CD4-positive, alpha-beta T cell (primary cell): ENCODE measurements around the gene CCDC3. TPM values are rescaled to one million over a fixed set of nuclear protein-coding genes. Genes with fewer than 3 reads are reported as not detected.

Source experiments
- ATAC-seq: fragments of 200-7000 bp; cut with Tn5 transposase; one replicate; pipeline ENCODE4 v1.10.0; 2022; ENCODE audit warnings: mild to moderate bottlenecking; ENCODE audit not compliant: poor library complexity
- CTCF ChIA-PET: fragments of 350-600 bp; sonication (Branson Sonifier 250); formaldehyde crosslinking; loops from one replicate; lab custom pipeline; 2021; ENCODE audit warnings: antibody characterized with exemption, inconsistent platforms; lab: Charles Lee
- POLR2A ChIA-PET: fragments of 350-600 bp; sonication (Branson Sonifier 250); formaldehyde crosslinking; loops from one replicate; lab custom pipeline; 2021; ENCODE audit warnings: antibody characterized with exemption, inconsistent platforms; lab: Charles Lee
- DNase-seq, 14 experiments: peaks; one replicate each; pipeline ENCODE4 v3.0.0-alpha.2; 2013 to 2020; ENCODE audit warnings: mixed read lengths in 2 of 14
- H3K27ac ChIP-seq, 2 donors: one replicate each; pipeline versions ENCODE4 v1.5.1 to v1.7.0; 2013; ENCODE audit warnings: low read length in 2 of 2, low read depth in 1 of 2, mild to moderate bottlenecking in 1 of 2
- H3K27me3 ChIP-seq, 2 experiments: 1 replicate in 1 of 2; 2 replicates in 1 of 2; pipeline versions ENCODE4 v1.6.1 to v1.7.0; 2013; ENCODE audit warnings: low read length in 2 of 2, control low read depth in 1 of 2, mild to moderate bottlenecking in 1 of 2, moderate library complexity in 1 of 2; ENCODE audit not compliant: insufficient read depth in 2 of 2, control insufficient read depth in 1 of 2
- H3K36me3 ChIP-seq: one replicate; pipeline ENCODE4 v1.6.1; 2013; ENCODE audit warnings: low read length, control low read depth; ENCODE audit not compliant: insufficient read depth
- H3K4me1 ChIP-seq: one replicate; pipeline ENCODE4 v1.6.1; 2013; ENCODE audit warnings: low read length, control low read depth; ENCODE audit not compliant: insufficient read depth
- H3K4me3 ChIP-seq: one replicate; pipeline ENCODE4 v1.5.1; 2013; ENCODE audit warnings: mild to moderate bottlenecking, low read length, moderate library complexity
- H3K9me3 ChIP-seq, 2 experiments: 1 replicate in 1 of 2; 2 replicates in 1 of 2; pipeline versions ENCODE4 v1.6.1 to v1.7.0; 2013; ENCODE audit warnings: low read length in 2 of 2, mild to moderate bottlenecking in 2 of 2, control low read depth in 1 of 2, moderate library complexity in 1 of 2; ENCODE audit not compliant: control insufficient read depth in 1 of 2, insufficient read depth in 1 of 2
- H3K27ac Mint-ChIP-seq: one replicate; pipeline ENCODE4 v1.8.0; 2020; ENCODE audit warnings: mixed read lengths
- H3K27me3 Mint-ChIP-seq: one replicate; pipeline ENCODE4 v1.8.0; 2021; ENCODE audit warnings: mixed read lengths
- H3K36me3 Mint-ChIP-seq: one replicate; pipeline ENCODE4 v1.8.0; 2021; ENCODE audit warnings: low read depth, mixed read lengths
- H3K4me1 Mint-ChIP-seq: one replicate; pipeline ENCODE4 v1.8.0; 2021; ENCODE audit warnings: low read depth, mixed read lengths
- H3K4me3 Mint-ChIP-seq: one replicate; pipeline ENCODE4 v1.8.0; 2020; ENCODE audit warnings: mild to moderate bottlenecking, mixed read lengths
- H3K9me3 Mint-ChIP-seq: one replicate; pipeline ENCODE4 v1.8.0; 2020; ENCODE audit warnings: mixed read lengths
- CTCF ChIP-seq: fragments of 200-600 bp; IDR thresholded peaks from one replicate; pipeline ENCODE4 v1.8.0; 2022; ENCODE audit warnings: antibody characterized with exemption, mild to moderate bottlenecking
- intact Hi-C, 2 experiments: fragments of 100-400 bp; cut with DNase I in 1 of 2; cut with micrococcal nuclease in 1 of 2; formaldehyde crosslinking; loops; one replicate each; pipeline versions ENCODE4 v1.15.1 to v1.9.0; 2023 to 2025; cut with DNase I, micrococcal nuclease
- total RNA-seq, 174 experiments: library from RNA in 2 of 174; stranded (reverse) in 2 of 174; gene quantifications; one replicate each; pipeline ENCODE4 v1.2.3 and lab custom pipeline; 2021 to 2026

CCDC3 gene
- total RNA-seq, 2 experiments from 2014 or later = 0.08 TPM; not detected in 1

- no peak for DNase-seq
- no peak overlapping the region for H3K4me3 Mint-ChIP-seq
- H3K9me3 Mint-ChIP-seq = peaks cover 17% of the 10 kb centered on the region
- H3K27ac Mint-ChIP-seq = no peak overlapping the region
- no peaks in the 10 kb centered on the region for H3K4me1 ChIP-seq
- no peak for ATAC-seq
- no peaks in the 10 kb centered on the region for H3K36me3 ChIP-seq
- POLR2A ChIA-PET = no interaction called here
- no peak overlapping the region for H3K27ac ChIP-seq
- no peaks in the 10 kb centered on the region for H3K4me1 Mint-ChIP-seq
- peaks cover 0 to 7% of the 10 kb centered on the region in 2 experiments for H3K9me3 ChIP-seq
- TF ChIP-seq CTCF = no peak
- H3K27me3 Mint-ChIP-seq = peaks cover 31% of the 10 kb centered on the region
- intact Hi-C loops = no loop called here
- CTCF ChIA-PET = no interaction called here
- peaks cover 0 to 6% of the 10 kb centered on the region in 2 experiments for H3K27me3 ChIP-seq
- H3K36me3 Mint-ChIP-seq = no peaks in the 10 kb centered on the region
- H3K4me3 ChIP-seq = no peak overlapping the region
These were observed 105.3 kb downstream of the CCDC3 start for GRCh38 chr10:12896251-12896650.

- intact Hi-C loops = no loop called here
- Mint-ChIP-seq H3K4me1 (no peaks in the 10 kb centered on the region), H3K36me3 (no peaks in the 10 kb centered on the region), H3K27me3 (peaks cover 37% of the 10 kb centered on the region), H3K4me3 (no peak overlapping the region), H3K27ac (no peak overlapping the region), H3K9me3 (peaks cover 18% of the 10 kb centered on the region)
- DNase-seq (no peak), ATAC-seq (no peak)
- H3K27ac ChIP-seq = no peak overlapping the region
- no peaks in the 10 kb centered on the region for H3K4me1 ChIP-seq
- POLR2A ChIA-PET = no interaction called here
- no peak for TF ChIP-seq CTCF
- H3K4me3 ChIP-seq = no peak overlapping the region
- CTCF ChIA-PET = no interaction called here
- peaks cover 0 to 7% of the 10 kb centered on the region in 2 experiments for H3K27me3 ChIP-seq
- no peaks in the 10 kb centered on the region for H3K36me3 ChIP-seq
- peaks cover 0 to 7% of the 10 kb centered on the region in 2 experiments for H3K9me3 ChIP-seq
These were observed 108.6 kb downstream of the CCDC3 start for GRCh38 chr10:12892924-12893323.

- ChIA-PET POLR2A (no interaction called here), CTCF (no interaction called here)
- peaks cover 25% of the 10 kb centered on the region for H3K27me3 Mint-ChIP-seq
- no peaks in the 10 kb centered on the region for H3K4me1 Mint-ChIP-seq
- H3K4me3 Mint-ChIP-seq = no peak overlapping the region
- DNase-seq (no peak), ATAC-seq (no peak)
- Histone ChIP-seq H3K4me1 (no peaks in the 10 kb centered on the region), H3K9me3 (peaks cover 0 to 7% of the 10 kb centered on the region in 2 experiments), H3K4me3 (no peak overlapping the region), H3K27me3 (peaks cover 0 to 11% of the 10 kb centered on the region in 2 experiments), H3K27ac (no peak overlapping the region), H3K36me3 (no peaks in the 10 kb centered on the region)
- no peak overlapping the region for H3K27ac Mint-ChIP-seq
- H3K9me3 Mint-ChIP-seq = peaks cover 18% of the 10 kb centered on the region
- intact Hi-C loops = no loop called here
- no peaks in the 10 kb centered on the region for H3K36me3 Mint-ChIP-seq
- no peak for TF ChIP-seq CTCF
These were observed 110.6 kb downstream of the CCDC3 start for GRCh38 chr10:12890958-12891357.
